Omental fat pad (tissue), 4 donors: ENCODE results near the gene KRTAP10-1. TPM values are rescaled to one million over a fixed set of nuclear protein-coding genes. Genes with fewer than 3 reads are reported as not detected.
"Not testable (repeated sequence)": the region's sequence is repeated elsewhere in the genome, so short reads cannot be mapped to it uniquely, and the experiment has no call there.

Source experiments
- ATAC-seq: fragments of 150-250 bp; one replicate; pipeline ENCODE4 v1.9.1; 2016; ENCODE audit warnings: mild to moderate bottlenecking, moderate library complexity; ENCODE audit not compliant: low FRiP score
- DNase-seq: peaks from one replicate; pipeline ENCODE4 v3.0.0-alpha.2; 2019; ENCODE audit warnings: low spot score
- total RNA-seq, 4 donors: library from RNA; depleted of rRNA; stranded (reverse); fragments of >200 nt; gene quantifications; one replicate each; pipeline ENCODE4 v1.1.0, GENCODE V29; 2016
- TF ChIP-seq, protein P1 (sequence below), 3 donors: fragments of 450-650 bp; IDR thresholded peaks; one replicate each; pipeline ENCODE4 v1.5.1; 2016 to 2017; ENCODE audit warnings: antibody characterized with exemption in 3 of 3, mild to moderate bottlenecking in 3 of 3, moderate library complexity in 2 of 3

KRTAP10-1 gene
- total RNA-seq, 4 donors from 2014 or later, result not detected

DNA sequence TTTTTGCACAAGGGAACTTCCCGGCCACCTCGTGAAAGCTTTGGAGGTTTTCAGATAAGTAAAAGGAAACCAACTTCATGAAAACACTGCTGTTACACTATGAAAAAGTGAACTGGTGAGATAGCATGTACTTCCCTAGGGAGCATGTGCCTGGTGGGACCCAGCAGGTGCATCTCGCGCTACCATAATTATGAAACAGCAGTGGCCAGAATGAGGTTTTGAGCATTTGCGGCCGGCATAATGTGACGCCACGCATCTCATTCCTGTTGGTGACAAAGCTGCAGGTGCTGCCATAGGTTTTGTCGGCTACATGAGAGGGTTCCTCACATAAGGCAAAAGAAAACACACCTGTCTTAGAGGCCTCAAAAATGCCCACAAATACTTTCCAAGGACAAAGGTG, 16.9 kb upstream of the KRTAP10-1 start:
- TF ChIP-seq, protein P1, sequence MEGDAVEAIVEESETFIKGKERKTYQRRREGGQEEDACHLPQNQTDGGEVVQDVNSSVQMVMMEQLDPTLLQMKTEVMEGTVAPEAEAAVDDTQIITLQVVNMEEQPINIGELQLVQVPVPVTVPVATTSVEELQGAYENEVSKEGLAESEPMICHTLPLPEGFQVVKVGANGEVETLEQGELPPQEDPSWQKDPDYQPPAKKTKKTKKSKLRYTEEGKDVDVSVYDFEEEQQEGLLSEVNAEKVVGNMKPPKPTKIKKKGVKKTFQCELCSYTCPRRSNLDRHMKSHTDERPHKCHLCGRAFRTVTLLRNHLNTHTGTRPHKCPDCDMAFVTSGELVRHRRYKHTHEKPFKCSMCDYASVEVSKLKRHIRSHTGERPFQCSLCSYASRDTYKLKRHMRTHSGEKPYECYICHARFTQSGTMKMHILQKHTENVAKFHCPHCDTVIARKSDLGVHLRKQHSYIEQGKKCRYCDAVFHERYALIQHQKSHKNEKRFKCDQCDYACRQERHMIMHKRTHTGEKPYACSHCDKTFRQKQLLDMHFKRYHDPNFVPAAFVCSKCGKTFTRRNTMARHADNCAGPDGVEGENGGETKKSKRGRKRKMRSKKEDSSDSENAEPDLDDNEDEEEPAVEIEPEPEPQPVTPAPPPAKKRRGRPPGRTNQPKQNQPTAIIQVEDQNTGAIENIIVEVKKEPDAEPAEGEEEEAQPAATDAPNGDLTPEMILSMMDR (IDR thresholded peaks at IDR 0.05), result no peak
- DNase-seq (no peak), ATAC-seq (no peak)

DNA sequence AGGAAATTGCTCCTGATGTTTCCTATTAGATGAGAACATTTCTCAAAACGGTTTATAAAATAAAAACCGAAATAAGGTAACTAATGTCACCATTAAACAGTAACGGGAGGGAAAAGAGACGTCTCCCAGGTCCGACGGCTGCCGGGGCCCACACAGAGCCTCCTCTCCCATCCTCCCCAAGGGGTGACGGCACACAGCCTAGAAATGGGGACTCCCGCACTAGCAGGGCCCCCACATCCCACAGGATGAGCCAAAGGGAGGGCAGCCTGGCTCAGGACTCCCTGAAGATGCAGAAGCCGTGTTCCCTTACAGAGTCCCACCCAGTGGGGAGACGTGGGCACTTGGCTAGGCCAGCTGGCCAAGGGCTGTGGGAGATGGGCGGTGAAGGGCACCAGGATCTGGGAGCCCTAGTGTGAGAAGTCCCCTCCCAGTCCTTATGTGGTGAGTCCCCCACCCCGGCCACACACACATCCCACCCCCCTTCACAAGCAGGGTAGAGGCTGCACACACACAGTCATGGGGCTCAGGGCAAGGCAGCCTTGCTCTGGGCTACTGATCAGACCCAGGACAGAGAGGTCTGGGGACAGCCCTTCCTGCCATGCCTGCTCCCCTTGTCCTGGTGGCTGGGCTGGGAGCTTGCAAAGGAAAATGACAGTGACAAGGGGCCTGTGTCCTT, 15.3 kb upstream of the KRTAP10-1 start:
- no peak for ATAC-seq
- TF ChIP-seq, protein P1 (IDR thresholded peaks at IDR 0.05), result no peak
- no peak for DNase-seq

DNA sequence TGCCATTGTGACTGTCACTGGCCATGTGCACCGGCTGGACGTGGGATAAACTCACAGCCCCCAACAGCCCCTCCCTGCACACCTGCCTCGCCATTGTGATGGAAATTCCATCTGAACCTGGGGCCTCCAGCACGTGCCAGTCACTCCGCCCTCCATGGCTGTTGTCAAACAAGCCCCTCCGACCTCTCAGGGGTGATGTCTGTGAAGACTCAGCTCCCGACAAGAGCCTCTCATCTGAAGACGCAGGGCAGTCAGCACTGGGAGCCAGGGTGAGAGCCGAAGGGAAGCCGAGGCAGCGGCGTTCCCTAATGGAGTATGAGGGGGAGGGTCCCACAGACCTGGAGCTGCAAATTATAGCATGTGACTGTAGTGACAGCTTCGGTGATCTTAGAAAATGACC, 12.7 kb upstream of the KRTAP10-1 start:
- no peak for ATAC-seq
- DNase-seq, result no peak
- TF ChIP-seq, protein P1 (IDR thresholded peaks at IDR 0.05), result no peak

DNA sequence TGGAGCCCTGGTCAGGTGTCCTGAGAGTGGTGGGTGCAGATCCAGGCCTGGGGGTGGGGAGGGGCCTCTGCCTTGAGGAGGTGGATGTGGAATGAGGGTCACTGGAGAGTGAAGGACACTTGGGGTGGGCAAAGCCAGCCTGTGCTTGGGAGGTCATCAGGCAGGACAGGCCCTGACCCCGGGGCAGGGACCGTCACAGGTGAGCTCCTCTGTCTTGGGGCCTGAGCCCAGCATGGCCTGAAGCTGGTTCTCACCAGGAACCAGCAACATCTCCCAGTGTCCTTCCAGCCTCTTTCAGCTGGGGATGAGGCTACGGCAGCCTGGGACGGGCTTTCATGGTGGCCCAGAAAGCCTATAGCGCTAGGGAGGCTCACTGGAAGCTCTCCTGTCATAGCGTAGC, 12.1 kb upstream of the KRTAP10-1 start:
- no peak for DNase-seq
- ATAC-seq, result no peak
- TF ChIP-seq, protein P1 (IDR thresholded peaks at IDR 0.05), result no peak

DNA sequence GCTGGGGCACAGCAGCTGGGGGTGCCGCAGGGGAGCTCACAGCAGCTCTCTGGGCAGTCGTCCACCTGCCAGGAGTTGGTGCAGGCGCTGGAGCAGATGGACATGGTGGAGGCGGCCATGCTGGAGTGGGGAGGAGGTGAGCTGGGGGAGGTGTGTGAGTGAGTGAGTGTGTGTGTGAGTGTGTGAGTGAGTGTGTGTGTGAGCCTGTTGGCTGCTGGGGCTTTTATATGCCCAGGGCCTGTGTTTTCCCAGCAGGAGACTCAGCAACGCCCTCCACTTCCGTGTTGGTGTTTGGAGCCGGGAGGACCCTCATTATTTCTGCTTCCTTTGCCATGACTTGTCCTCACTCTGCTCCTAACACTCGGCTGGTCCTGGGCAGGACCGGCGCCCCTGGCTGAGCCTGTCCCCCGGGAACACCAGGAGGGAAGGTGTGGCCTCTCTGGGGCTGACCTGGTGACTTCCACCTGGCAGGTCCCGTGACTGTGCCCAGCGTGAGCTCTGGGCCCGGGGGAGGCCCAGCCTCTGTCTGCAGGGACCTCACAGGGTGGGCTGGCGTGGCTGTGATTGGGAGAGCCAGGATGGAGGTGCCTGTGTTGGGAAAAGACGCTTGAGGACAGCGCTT, 11.5 kb upstream of the KRTAP10-1 start, which contains the start of gene KRTAP10-2:
KRTAP10-2 (minus strand) TSS at position 166 of the 622 bp plus-strand sequence; CDS start at position 119, 47 bp downstream.
- DNase-seq, result no peak
- no peak for ATAC-seq
- TF ChIP-seq, protein P1 (IDR thresholded peaks at IDR 0.05), result no peak

DNA sequence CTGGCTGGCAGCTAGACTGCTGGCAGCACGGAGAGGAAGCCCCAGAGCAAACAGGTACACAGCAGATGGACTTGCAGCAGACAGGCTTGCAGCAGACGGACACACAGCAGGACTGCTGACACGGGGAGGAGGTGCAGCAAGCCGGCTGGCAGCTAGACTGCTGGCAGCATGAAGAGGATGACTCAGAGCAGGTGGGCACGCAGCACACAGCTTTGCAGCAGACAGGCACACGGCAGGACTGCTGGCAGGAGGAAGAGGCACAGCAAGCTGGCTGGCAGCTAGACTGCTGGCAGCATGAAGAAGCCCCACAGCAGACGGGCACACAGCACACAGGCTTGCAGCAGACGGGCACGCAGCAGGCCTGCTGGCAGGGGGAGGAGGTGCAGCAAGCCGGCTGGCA, 10.8 kb upstream of the KRTAP10-1 start:
- TF ChIP-seq, protein P1 (IDR thresholded peaks at IDR 0.05), result no peak
- no peak for DNase-seq
- ATAC-seq, result no peak

DNA sequence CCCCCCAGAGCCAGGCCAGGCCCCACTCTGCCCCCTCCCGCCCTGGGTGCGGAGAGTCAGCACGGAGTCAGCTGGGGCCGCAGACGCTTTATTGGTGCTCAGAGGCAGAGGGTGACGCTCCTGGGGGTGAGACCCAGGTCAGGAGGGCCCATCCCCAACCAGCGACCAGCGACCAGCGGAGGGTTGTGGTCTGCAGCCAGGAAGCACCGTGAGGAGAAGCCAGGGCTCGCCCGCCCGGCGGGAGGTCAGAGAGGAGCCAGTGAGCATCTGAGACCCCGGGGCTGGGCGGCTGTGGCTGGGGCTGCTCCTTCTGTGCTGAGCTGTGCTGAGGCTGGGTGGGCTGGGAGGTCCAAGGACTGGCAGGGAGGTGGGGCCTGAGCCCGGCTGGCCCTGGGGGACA, 10.3 kb upstream of the KRTAP10-1 start:
- ATAC-seq, DNase-seq: not testable (repeated sequence)
